Activated gamma-delta T cell treated with anti-CD3 and anti-CD28 coated beads, Interleukin-2, amount 50 U/mL, for 16 hours (primary cell): Measurements from ENCODE around the gene KREMEN1.
"Not testable (repeated sequence)": the region's sequence is repeated elsewhere in the genome, so short reads cannot be mapped to it uniquely, and the experiment has no call there.

Experiments used
- DNase-seq: peaks from one replicate; pipeline ENCODE4 v3.0.0-alpha.2; 2020; ENCODE audit warnings: low read depth

Gene KREMEN1

GRCh38 chr22:29078036-29078868 lies 5.4 kb downstream of the KREMEN1 start:
- no peak for DNase-seq

GRCh38 chr22:29078869-29079207 lies 6.0 kb downstream of the KREMEN1 start:
- no peak for DNase-seq

GRCh38 chr22:29079218-29079901 lies 6.5 kb downstream of the KREMEN1 start:
- DNase-seq, result no peak

GRCh38 chr22:29080106-29080975 lies 7.5 kb downstream of the KREMEN1 start:
- no peak for DNase-seq

GRCh38 chr22:29081517-29082236 lies 8.8 kb downstream of the KREMEN1 start:
- no peak for DNase-seq

- DNase-seq, result no peak
Observed at GRCh38 chr22:29082826-29083545, 10.2 kb downstream of the KREMEN1 start.

- not testable (repeated sequence) for DNase-seq
Observed at GRCh38 chr22:29083576-29083932, 10.7 kb downstream of the KREMEN1 start.

GRCh38 chr22:29083933-29084591 lies 11.2 kb downstream of the KREMEN1 start:
- no peak for DNase-seq

GRCh38 chr22:29087012-29087411 lies 14.2 kb downstream of the KREMEN1 start:
- DNase-seq, result no peak

- no peak for DNase-seq
Observed at GRCh38 chr22:29088809-29089208, 16.0 kb downstream of the KREMEN1 start.

GRCh38 chr22:29089507-29089906 lies 16.7 kb downstream of the KREMEN1 start:
- no peak for DNase-seq

GRCh38 chr22:29090039-29090438 lies 17.2 kb downstream of the KREMEN1 start:
- no peak for DNase-seq

GRCh38 chr22:29092243-29092642 lies 19.4 kb downstream of the KREMEN1 start:
- no peak for DNase-seq

GRCh38 chr22:29093030-29093429 lies 20.2 kb downstream of the KREMEN1 start:
- DNase-seq, result no peak

- DNase-seq, result no peak
Observed at GRCh38 chr22:29093501-29094300, 20.9 kb downstream of the KREMEN1 start.

- DNase-seq, result no peak
Observed at GRCh38 chr22:29095459-29095858, 22.6 kb downstream of the KREMEN1 start.

- no peak for DNase-seq
Observed at GRCh38 chr22:29096736-29097669, 24.2 kb downstream of the KREMEN1 start.

- no peak for DNase-seq
Observed at GRCh38 chr22:29098296-29098695, 25.5 kb downstream of the KREMEN1 start.

GRCh38 chr22:29102300-29102699 lies 29.5 kb downstream of the KREMEN1 start:
- DNase-seq, result no peak
